ENCODE results near the gene APPBP2.
"Not testable (repeated sequence)": the region's sequence is repeated elsewhere in the genome, so short reads cannot be mapped to it uniquely, and the experiment has no call there.

The APPBP2 gene

GRCh38 chr17:60433021-60433997 lies 92.7 kb downstream of the APPBP2 start:
- not testable (repeated sequence) for DNase-seq (ENCODE audit: low read depth)

GRCh38 chr17:60430561-60430960 lies 95.5 kb downstream of the APPBP2 start:
- not testable (repeated sequence) for DNase-seq (ENCODE audit: low read depth)

- not testable (repeated sequence) for DNase-seq (ENCODE audit: low read depth)
These were observed 97.6 kb downstream of the APPBP2 start for GRCh38 chr17:60428491-60428890.

GRCh38 chr17:60426596-60426995 lies 99.4 kb downstream of the APPBP2 start:
- no peak for DNase-seq (ENCODE audit: low read depth)

- DNase-seq (ENCODE audit: low read depth): no peak
These were observed 100.4 kb downstream of the APPBP2 start for GRCh38 chr17:60425626-60426025.

GRCh38 chr17:60423865-60424264 lies 102.2 kb downstream of the APPBP2 start:
- DNase-seq (ENCODE audit: low read depth): no peak

GRCh38 chr17:60422162-60422665 lies 103.8 kb downstream of the APPBP2 start, which contains the start of gene CHCT1:
CHCT1 (plus strand) TSS chr17:60422489; CDS start chr17:60422593, 104 bp downstream.
- no peak for DNase-seq (ENCODE audit: low read depth)

- no peak for DNase-seq (ENCODE audit: low read depth)
These were observed 104.5 kb downstream of the APPBP2 start for GRCh38 chr17:60421273-60422161.

GRCh38 chr17:60419875-60420274 lies 106.2 kb downstream of the APPBP2 start:
- not testable (repeated sequence) for DNase-seq (ENCODE audit: low read depth)

- DNase-seq (ENCODE audit: low read depth): not testable (repeated sequence)
These were observed 107.0 kb downstream of the APPBP2 start for GRCh38 chr17:60419003-60419402.

GRCh38 chr17:60416368-60416925 lies 109.6 kb downstream of the APPBP2 start:
- DNase-seq (ENCODE audit: low read depth): no peak

GRCh38 chr17:60415146-60415545 lies 110.9 kb downstream of the APPBP2 start:
- DNase-seq (ENCODE audit: low read depth): no peak

GRCh38 chr17:60412701-60413100 lies 113.3 kb downstream of the APPBP2 start:
- no peak for DNase-seq (ENCODE audit: low read depth)

- DNase-seq (ENCODE audit: low read depth): no peak
These were observed 116.0 kb downstream of the APPBP2 start for GRCh38 chr17:60410001-60410400.

GRCh38 chr17:60406887-60407286 lies 119.2 kb downstream of the APPBP2 start:
- no peak for DNase-seq (ENCODE audit: low read depth)

GRCh38 chr17:60403962-60404361 lies 122.1 kb downstream of the APPBP2 start:
- DNase-seq (ENCODE audit: low read depth): no peak

- no peak for DNase-seq (ENCODE audit: low read depth)
These were observed 122.6 kb downstream of the APPBP2 start for GRCh38 chr17:60403523-60403810.

- no peak for DNase-seq (ENCODE audit: low read depth)
These were observed 124.2 kb downstream of the APPBP2 start for GRCh38 chr17:60401819-60402218.

GRCh38 chr17:60398227-60398959 lies 127.6 kb downstream of the APPBP2 start:
- DNase-seq (ENCODE audit: low read depth): no peak

- DNase-seq (ENCODE audit: low read depth): no peak
These were observed 129.6 kb downstream of the APPBP2 start for GRCh38 chr17:60396412-60396811.

GRCh38 chr17:60395508-60396065 lies 130.5 kb downstream of the APPBP2 start:
- no peak for DNase-seq (ENCODE audit: low read depth)

All from HS-5 (cell line).